K562 treated with DMSO at 1 percent for 4 hours (cell line): ENCODE measurements around the gene SNX27. TPM values are rescaled to one million over a fixed set of nuclear protein-coding genes. Genes with fewer than 3 reads are reported as not detected.

Experiments used
- total RNA-seq: library from RNA; unstranded; fragments of 300-600 nt; gene quantifications from 2 replicates; pipeline ENCODE4 v1.2.3, GENCODE V29; 2022; ENCODE audit not compliant: insufficient read depth

SNX27 gene
- 3.8 and 4.0 TPM in 2 replicates for total RNA-seq

DNA sequence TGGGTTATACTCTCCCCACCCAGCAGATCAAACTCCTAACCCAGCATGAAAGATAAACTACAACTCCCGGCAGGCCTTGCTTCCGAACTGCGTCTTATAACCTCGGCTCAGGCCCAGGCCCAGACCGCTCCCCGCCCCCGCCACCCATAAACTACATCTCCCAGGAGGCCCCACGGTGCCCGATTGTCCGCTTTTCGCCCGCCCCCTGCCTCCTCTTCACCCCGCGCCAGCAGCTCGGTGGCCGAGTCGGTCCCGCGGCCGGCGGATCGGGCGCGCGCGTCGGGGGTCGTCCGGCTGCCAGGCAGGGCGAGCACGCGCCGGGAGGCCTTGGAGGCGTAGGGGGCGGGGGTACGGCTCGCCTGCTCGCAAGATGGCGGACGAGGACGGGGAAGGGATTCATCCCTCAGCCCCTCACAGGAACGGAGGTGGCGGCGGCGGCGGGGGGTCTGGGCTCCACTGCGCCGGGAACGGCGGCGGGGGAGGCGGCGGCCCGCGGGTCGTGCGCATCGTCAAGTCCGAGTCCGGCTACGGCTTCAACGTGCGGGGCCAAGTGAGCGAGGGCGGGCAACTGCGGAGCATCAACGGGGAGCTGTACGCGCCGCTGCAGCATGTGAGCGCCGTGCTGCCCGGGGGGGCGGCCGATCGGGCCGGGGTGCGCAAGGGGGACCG lies at the start of gene SNX27:
SNX27 (plus strand) TSS at position 219 of the 669 bp plus-strand sequence; CDS start at position 371, 152 bp downstream.

DNA sequence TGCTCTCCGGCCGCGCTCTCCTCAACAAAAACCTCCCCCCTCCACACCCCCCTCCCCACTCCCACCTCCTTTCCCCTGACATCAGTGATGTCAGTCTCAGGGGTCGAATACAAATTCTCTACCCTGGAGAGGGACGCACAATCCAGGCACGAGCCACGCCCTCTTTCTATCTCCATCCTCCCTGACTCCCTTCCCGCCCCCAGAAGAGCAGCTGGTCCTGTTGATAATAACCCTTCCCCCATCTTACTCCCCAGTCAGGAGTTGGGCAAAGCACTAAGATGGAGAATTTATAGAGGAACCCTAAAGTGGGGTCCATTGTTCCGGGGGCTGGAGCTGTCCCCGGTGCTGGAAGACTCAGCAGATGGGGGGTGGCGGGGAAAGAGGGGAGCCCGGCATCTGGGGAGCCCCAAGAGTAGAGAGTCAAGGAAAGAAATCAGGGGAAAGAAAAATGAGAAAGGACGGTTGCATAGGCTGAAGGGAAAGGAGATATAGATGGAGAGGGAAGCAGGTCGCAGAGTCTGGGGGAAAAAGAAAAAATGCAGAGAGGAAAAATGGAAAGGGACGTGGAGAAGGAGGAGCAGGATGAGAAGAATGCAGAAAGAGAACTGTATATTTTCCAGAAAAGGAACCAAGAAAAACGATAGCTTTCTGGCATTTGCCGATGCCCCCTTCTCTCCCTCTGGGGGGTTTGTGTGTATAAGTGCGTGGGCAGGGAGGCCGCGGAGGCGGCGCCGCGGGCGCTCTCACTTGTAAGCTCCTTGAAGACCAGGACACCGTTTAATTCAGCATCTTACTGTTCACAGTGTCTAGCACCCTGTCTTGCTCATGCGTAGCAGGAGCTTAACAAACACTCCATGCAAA lies 105.2 kb downstream of the SNX27 start, which contains the start of gene CELF3:
CELF3 (minus strand) TSS at position 33 of the 861 bp plus-strand sequence. CDS start 783 bp downstream, outside the sequence.

DNA sequence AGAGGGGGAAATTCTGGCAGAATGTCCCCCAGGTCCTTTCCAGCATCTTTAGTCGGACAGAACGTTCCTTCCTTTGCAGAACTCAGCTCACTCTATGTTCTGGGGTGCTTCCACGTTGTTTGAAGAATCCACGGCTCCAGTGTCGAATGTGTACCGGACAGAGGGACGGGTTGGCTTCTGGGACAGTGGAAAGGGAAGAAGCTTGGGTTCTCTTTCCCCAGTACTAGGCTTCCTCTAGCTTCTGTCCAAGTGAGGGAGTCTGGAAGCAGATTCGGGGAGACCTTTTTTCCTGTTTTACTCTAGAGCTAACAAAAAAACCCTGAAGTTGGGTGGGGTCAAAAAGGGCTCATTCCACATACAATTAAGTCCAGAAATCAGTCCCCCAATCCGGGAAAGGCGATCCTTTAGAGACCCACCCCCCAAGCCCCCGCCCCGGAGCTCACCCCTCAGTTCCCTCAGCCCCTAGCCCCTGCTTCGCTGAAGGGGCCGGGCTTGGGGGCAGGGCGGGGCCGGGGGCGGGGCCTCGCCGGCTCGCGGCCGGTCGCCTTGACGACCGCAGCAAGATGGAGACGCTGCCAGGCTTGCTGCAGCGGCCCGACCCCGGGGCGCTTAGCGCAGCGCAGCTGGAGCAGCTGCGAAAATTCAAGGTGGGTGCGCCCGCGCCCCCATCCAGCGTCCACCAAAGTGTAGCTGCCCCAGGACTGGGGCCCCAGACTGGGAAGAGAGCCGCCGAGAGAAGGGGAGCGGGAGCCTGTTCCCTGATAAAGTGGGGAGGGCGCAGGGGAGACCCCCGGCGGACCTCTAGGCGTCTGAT lies 109.3 kb downstream of the SNX27 start, which contains the start of gene RIIAD1:
RIIAD1 (plus strand) TSS at position 549 of the 814 bp plus-strand sequence; CDS start at position 564, 15 bp downstream.

Other genes with a start within 250 kb of the SNX27 start
- gene SELENBP1, start 239.3 kb upstream of the SNX27 start, total RNA-seq = 38.9 and 48.8 TPM in 2 replicates
- 440 and 455 TPM in 2 replicates for gene PSMB4, start 212.5 kb upstream of the SNX27 start, total RNA-seq
- 16.4 and 20.7 TPM in 2 replicates for gene POGZ, start 152.6 kb upstream of the SNX27 start, total RNA-seq
- gene CGN, start 100.7 kb upstream of the SNX27 start, total RNA-seq = not detected in 2 replicates
- 7.3 and 7.4 TPM in 2 replicates for gene TUFT1, start 71.7 kb upstream of the SNX27 start, total RNA-seq
- not detected in 2 replicates for gene CELF3, start 104.8 kb downstream of the SNX27 start, total RNA-seq
- gene RIIAD1, start 109.5 kb downstream of the SNX27 start, total RNA-seq = not detected in 2 replicates
- gene MRPL9, start 151.4 kb downstream of the SNX27 start, total RNA-seq = 77.1 and 79.2 TPM in 2 replicates
- gene TDRKH, start 178.4 kb downstream of the SNX27 start, total RNA-seq = 5.4 and 6.6 TPM in 2 replicates
- gene LINGO4, start 193.4 kb downstream of the SNX27 start, total RNA-seq = not detected in 2 replicates
- gene RORC, start 219.8 kb downstream of the SNX27 start, total RNA-seq = not detected in 2 replicates
- gene C2CD4D, start 227.8 kb downstream of the SNX27 start, total RNA-seq = not detected in 2 replicates
- gene THEM5, start 241.7 kb downstream of the SNX27 start, total RNA-seq = not detected in 2 replicates